Loucy (cell line): ENCODE data around the gene DHX30.
A peak's percentile ranks its signal among the peaks of the same experiment; 100 is the strongest.

ENCODE experiments used
- H2AFZ ChIP-seq: fragments of 200-600 bp; sonication (generic); 2 replicates; pipeline ENCODE4 v1.6.0; 2016; ENCODE audit warnings: antibody characterized with exemption, mild to moderate bottlenecking, low read length, moderate library complexity
- H3F3A ChIP-seq: fragments of 200-600 bp; 2 replicates; pipeline ENCODE4 v1.6.0; 2016; ENCODE audit warnings: antibody characterized with exemption, low read depth, mild to moderate bottlenecking
- H3K27me3 ChIP-seq: fragments of 200-600 bp; sonication (generic); 2 replicates; pipeline ENCODE4 v1.6.1; 2014; ENCODE audit warnings: low read length, mild to moderate bottlenecking; ENCODE audit not compliant: insufficient read depth, poor library complexity, severe bottlenecking
- H3K36me3 ChIP-seq: fragments of 200-600 bp; sonication (generic); 2 replicates; pipeline ENCODE4 v1.6.1; 2016; ENCODE audit warnings: low read length; ENCODE audit not compliant: insufficient read depth
- H3K4me1 ChIP-seq: fragments of 200-600 bp; sonication (generic); 2 replicates; pipeline ENCODE4 v1.5.1; 2014; ENCODE audit warnings: low read length, mild to moderate bottlenecking; ENCODE audit not compliant: insufficient read depth, poor library complexity, severe bottlenecking
- H3K4me2 ChIP-seq: fragments of 200-600 bp; sonication (generic); 2 replicates; pipeline ENCODE4 v1.6.0; 2014; ENCODE audit warnings: antibody characterized with exemption, low read length, low read depth, mild to moderate bottlenecking; ENCODE audit not compliant: poor library complexity, severe bottlenecking
- H3K4me3 ChIP-seq: fragments of 200-600 bp; sonication (generic); 2 replicates; pipeline ENCODE4 v1.5.1; 2014; ENCODE audit warnings: low read length, mild to moderate bottlenecking, mixed read lengths; ENCODE audit not compliant: poor library complexity, severe bottlenecking
- H3K79me2 ChIP-seq: fragments of 200-600 bp; sonication (generic); 2 replicates; pipeline ENCODE4 v1.6.1; 2014; ENCODE audit warnings: low read length; ENCODE audit not compliant: insufficient read depth
- H3K9ac ChIP-seq: fragments of 200-600 bp; sonication (generic); 2 replicates; pipeline ENCODE4 v1.6.0; 2014; ENCODE audit warnings: mild to moderate bottlenecking, low read depth, low read length, moderate library complexity; ENCODE audit not compliant: poor library complexity, severe bottlenecking
- H3K9me2 ChIP-seq: fragments of 200-600 bp; sonication (generic); replicated peaks from 2 replicates; pipeline ENCODE4 v1.6.1; 2016; ENCODE audit warnings: low read depth, low read length, mixed read lengths
- H3K9me3 ChIP-seq: fragments of 200-600 bp; sonication (generic); 2 replicates; pipeline ENCODE4 v1.6.1; 2014; ENCODE audit warnings: mild to moderate bottlenecking, antibody characterized with exemption, low read length, low read depth; ENCODE audit not compliant: insufficient read depth
- H4K20me1 ChIP-seq: fragments of 200-600 bp; sonication (generic); 2 replicates; pipeline ENCODE4 v1.6.0; 2014; ENCODE audit warnings: antibody characterized with exemption, low read length, mild to moderate bottlenecking; ENCODE audit not compliant: insufficient read depth, poor library complexity, severe bottlenecking
- EZH2phosphoT487 ChIP-seq: fragments of 200-600 bp; IDR thresholded peaks from 2 replicates; pipeline ENCODE4 v1.6.1; 2018; ENCODE audit warnings: antibody characterized with exemption, mild to moderate bottlenecking, moderate library complexity, borderline replicate concordance
- TF ChIP-seq, protein P1 (sequence below): fragments of 200-600 bp; sonication (generic); conservative IDR thresholded peaks from 2 replicates; pipeline ENCODE4 v1.5.1; 2014; ENCODE audit warnings: mild to moderate bottlenecking, antibody characterized with exemption, low read length

Gene DHX30

GRCh38 chr3:47849699-47850563, 47.0 kb downstream of the DHX30 start:
- no peaks in the 10 kb centered on the region for H4K20me1 ChIP-seq
- H3K36me3 ChIP-seq = peaks cover 70% of the 10 kb centered on the region; the same call in 1 of the 2 replicates

DNA sequence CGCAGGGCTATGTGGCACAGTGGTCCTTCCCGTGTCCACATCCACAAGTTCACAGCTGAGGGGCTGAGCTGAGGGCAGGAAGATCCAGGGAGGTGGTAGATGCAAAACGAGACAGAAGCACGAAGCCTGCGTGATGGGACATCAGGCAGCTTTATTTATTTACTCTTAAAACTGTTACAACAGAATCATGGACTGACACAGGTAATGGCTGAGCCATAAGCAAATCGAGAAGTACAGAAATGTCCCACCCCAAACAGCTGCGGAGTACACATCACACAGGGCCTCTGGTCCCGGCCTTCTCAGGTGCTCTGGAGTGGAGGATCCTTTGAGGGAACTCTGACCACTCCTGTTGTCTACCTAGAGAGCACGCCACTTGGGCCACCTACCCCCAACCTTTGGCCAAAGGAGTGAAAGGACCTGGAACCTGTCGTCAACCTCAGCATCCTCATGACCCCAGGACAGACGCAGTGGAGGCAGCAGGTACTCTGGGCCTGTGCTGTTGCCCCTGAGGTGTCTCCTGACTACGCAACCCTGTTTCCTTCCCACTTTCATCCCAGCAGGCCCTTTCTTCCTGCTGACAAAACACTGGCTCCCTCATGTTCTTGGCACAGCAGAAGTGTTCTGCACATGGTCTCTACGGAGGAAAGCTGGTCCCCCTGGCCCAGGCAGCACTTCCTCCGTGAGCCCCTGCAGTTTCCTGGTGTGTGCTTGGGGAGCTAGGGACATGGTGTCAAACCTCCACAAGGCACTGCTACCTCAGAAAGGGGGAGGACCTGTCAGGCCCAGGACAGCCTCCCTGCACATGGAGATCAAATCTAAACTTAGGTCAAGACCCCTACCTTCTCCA, 47.8 kb downstream of the DHX30 start:
- Histone ChIP-seq H3K4me2 (no peak overlapping the region), H3F3A (no peaks in the 10 kb centered on the region), H3K9ac (no peak overlapping the region), H2AFZ (no peak overlapping the region), H3K79me2 (no peaks in the 10 kb centered on the region), H3K27me3 (no peaks in the 10 kb centered on the region), H3K36me3 (peaks cover 73% of the 10 kb centered on the region; the same call in 1 of the 2 replicates), H4K20me1 (no peaks in the 10 kb centered on the region), H3K4me1 (no peaks in the 10 kb centered on the region), H3K9me2 (no peaks in the 10 kb centered on the region), H3K4me3 (no peak overlapping the region), H3K9me3 (no peaks in the 10 kb centered on the region)
- TF ChIP-seq EZH2phosphoT487 = no peak
- TF ChIP-seq, protein P1, sequence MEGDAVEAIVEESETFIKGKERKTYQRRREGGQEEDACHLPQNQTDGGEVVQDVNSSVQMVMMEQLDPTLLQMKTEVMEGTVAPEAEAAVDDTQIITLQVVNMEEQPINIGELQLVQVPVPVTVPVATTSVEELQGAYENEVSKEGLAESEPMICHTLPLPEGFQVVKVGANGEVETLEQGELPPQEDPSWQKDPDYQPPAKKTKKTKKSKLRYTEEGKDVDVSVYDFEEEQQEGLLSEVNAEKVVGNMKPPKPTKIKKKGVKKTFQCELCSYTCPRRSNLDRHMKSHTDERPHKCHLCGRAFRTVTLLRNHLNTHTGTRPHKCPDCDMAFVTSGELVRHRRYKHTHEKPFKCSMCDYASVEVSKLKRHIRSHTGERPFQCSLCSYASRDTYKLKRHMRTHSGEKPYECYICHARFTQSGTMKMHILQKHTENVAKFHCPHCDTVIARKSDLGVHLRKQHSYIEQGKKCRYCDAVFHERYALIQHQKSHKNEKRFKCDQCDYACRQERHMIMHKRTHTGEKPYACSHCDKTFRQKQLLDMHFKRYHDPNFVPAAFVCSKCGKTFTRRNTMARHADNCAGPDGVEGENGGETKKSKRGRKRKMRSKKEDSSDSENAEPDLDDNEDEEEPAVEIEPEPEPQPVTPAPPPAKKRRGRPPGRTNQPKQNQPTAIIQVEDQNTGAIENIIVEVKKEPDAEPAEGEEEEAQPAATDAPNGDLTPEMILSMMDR = no peak

More at GRCh38 chr3:47849699-47850563, 47.0 kb downstream of the DHX30 start:
- Histone ChIP-seq H3K4me1 (no peaks in the 10 kb centered on the region), H2AFZ (no peak overlapping the region), H3K9me2 (no peaks in the 10 kb centered on the region), H3K4me2 (no peak overlapping the region), H3K9ac (no peak overlapping the region), H3K27me3 (no peaks in the 10 kb centered on the region), H3K9me3 (no peaks in the 10 kb centered on the region), H3K4me3 (no peak overlapping the region), H3F3A (no peaks in the 10 kb centered on the region), H3K79me2 (no peaks in the 10 kb centered on the region)
- TF ChIP-seq, protein P1 = peak; percentile 51
- TF ChIP-seq EZH2phosphoT487 = no peak

DNA sequence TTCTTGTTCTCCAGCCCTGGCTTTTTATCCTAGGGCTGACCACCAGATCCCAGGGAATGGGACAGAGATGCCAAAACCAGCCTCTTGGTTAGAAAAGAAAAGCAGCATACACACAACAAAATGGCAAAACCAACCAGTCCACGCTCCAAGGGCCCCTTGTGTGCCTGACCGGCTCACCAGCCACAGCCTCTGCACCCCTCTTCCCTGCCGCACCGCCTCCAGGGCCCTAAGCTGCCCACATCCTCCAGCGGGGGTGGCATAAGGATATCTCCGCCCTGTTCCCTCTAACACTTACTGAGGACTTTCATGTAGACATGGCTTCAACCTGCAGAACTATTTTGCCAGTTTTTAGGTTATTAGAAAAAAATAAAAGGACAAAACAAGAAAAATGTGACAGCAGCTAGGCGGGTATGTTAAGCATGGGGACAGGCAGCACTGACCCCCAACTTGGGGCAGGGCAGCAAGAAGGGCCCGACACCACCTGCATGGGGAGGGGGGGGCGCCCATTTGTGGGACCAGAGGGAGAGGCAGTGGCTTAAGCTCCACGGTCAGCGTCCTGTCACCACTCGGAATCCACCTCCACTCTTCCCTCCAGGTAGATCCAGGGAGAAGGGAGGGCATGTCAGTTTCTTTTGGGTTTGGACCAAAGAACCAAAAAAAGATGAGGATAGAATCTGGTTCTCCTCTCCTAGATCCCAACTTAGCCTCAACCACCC, 49.1 kb downstream of the DHX30 start:
- no peaks in the 10 kb centered on the region for H3F3A ChIP-seq
- no peaks in the 10 kb centered on the region for H3K79me2 ChIP-seq
- no peaks in the 10 kb centered on the region for H3K27me3 ChIP-seq
- peaks cover 65% of the 10 kb centered on the region; the same call in 1 of the 2 replicates for H3K36me3 ChIP-seq
- H3K9me2 ChIP-seq = no peaks in the 10 kb centered on the region
- H3K4me2 ChIP-seq = no peak overlapping the region
- H4K20me1 ChIP-seq = no peaks in the 10 kb centered on the region
- no peak overlapping the region for H3K9ac ChIP-seq
- no peak overlapping the region for H2AFZ ChIP-seq
- H3K4me3 ChIP-seq = no peak overlapping the region
- no peaks in the 10 kb centered on the region for H3K4me1 ChIP-seq
- TF ChIP-seq, protein P1 = no peak
- TF ChIP-seq EZH2phosphoT487 = no peak
- H3K9me3 ChIP-seq = no peaks in the 10 kb centered on the region
